WTC11 (cell line): ENCODE data around the gene ARVCF.

Experiments
- CREM ChIP-seq: sonication (generic); formaldehyde crosslinking; IDR thresholded peaks from 2 replicates; pipeline ENCODE4 v1.8.1; 2022; ENCODE audit warnings: mild to moderate bottlenecking, missing genetic modification reagents, moderate library complexity
- FOXJ3 ChIP-seq: sonication (generic); formaldehyde crosslinking; IDR thresholded peaks from 2 replicates; pipeline ENCODE4 v1.9.0; 2021; ENCODE audit warnings: missing genetic modification reagents, mild to moderate bottlenecking, borderline replicate concordance
- IRF2 ChIP-seq: sonication (generic); formaldehyde crosslinking; IDR thresholded peaks from 2 replicates; pipeline ENCODE4 v1.8.0; 2022; ENCODE audit warnings: low read depth, missing genetic modification reagents, borderline replicate concordance
- JUN ChIP-seq: sonication (generic); formaldehyde crosslinking; IDR thresholded peaks from 2 replicates; pipeline ENCODE4 v1.8.0; 2023; ENCODE audit warnings: mild to moderate bottlenecking, missing genetic modification reagents
- RORB ChIP-seq: fragments of 250-450 bp; sonication (Bioruptor Pico); IDR thresholded peaks from 2 replicates; pipeline ENCODE4 v1.9.0; 2021; ENCODE audit warnings: mild to moderate bottlenecking
- ZNF121 ChIP-seq: sonication (generic); formaldehyde crosslinking; IDR thresholded peaks from 2 replicates; pipeline ENCODE4 v1.8.0; 2023; ENCODE audit warnings: missing genetic modification reagents
- TF ChIP-seq, protein P1 (sequence below): fragments of 200-600 bp; IDR thresholded peaks from 2 replicates; pipeline ENCODE4 v1.8.0; 2022; ENCODE audit warnings: antibody characterized with exemption
- TF ChIP-seq, protein P2 (sequence below): sonication (generic); formaldehyde crosslinking; IDR thresholded peaks from 2 replicates; pipeline ENCODE4 v1.8.1; 2022; ENCODE audit warnings: low read depth, mild to moderate bottlenecking, moderate library complexity, missing genetic modification reagents, borderline replicate concordance
- TF ChIP-seq, protein P3 (sequence below): sonication (generic); formaldehyde crosslinking; IDR thresholded peaks from 2 replicates; pipeline ENCODE4 v1.8.1; 2022; ENCODE audit warnings: missing genetic modification reagents, borderline replicate concordance
- TF ChIP-seq, protein P4 (sequence below): sonication (generic); formaldehyde crosslinking; IDR thresholded peaks from 2 replicates; pipeline ENCODE4 v1.8.0; 2022; ENCODE audit warnings: mild to moderate bottlenecking, missing genetic modification reagents
- TF ChIP-seq, protein P5 (sequence below): sonication (generic); formaldehyde crosslinking; IDR thresholded peaks from 2 replicates; pipeline ENCODE4 v1.8.1; 2023; ENCODE audit warnings: mild to moderate bottlenecking, moderate library complexity, missing genetic modification reagents

DNA sequence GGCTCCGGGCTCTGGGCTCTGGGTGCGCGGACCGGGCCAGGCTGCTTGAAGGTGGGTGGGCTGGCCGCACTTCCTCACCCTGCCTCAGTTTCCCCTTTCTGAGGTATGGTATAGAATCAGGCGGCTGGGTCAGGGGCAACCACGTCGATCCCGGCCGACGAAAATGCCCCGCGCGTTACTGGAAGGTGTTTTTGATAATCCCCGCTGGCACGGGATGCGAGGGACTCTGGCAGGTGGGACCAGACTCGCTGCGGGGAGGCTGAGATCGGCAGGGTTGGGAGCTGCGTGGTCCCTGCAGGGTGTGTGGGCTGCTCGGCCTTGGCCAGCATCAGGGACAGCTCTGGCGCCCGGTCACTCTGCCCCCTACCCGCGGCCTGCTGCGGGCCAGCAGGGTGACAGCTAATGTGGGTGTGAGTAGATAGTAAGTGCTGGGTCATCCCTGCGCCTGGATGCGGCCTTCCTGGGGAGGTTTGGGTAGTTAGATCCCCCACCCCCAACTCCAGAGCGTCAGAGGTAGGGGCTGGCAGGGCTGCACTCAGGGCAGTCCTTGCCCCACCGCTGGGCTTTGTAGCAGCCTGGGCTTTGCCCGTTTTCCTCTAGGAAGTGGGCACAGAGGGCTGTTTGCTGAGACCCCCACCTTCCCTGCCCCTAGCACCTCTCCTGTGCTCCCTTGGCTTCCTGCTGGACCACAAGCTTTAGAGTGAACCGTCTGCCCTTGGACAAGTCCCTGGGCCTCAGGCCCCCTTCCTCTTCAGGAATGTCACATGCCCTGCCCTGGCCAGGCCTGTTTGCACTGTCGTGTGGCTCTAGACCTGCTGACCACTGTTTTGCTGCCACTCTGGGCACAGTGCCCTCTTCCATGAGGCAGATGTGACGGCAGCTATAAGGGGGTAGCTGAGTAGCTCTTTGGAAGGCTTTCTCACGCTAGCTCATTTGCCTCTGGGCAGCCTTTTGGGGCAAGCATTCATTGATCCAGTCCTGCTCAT is 4.9 kb upstream of the ARVCF start:
- TF ChIP-seq, protein P1, sequence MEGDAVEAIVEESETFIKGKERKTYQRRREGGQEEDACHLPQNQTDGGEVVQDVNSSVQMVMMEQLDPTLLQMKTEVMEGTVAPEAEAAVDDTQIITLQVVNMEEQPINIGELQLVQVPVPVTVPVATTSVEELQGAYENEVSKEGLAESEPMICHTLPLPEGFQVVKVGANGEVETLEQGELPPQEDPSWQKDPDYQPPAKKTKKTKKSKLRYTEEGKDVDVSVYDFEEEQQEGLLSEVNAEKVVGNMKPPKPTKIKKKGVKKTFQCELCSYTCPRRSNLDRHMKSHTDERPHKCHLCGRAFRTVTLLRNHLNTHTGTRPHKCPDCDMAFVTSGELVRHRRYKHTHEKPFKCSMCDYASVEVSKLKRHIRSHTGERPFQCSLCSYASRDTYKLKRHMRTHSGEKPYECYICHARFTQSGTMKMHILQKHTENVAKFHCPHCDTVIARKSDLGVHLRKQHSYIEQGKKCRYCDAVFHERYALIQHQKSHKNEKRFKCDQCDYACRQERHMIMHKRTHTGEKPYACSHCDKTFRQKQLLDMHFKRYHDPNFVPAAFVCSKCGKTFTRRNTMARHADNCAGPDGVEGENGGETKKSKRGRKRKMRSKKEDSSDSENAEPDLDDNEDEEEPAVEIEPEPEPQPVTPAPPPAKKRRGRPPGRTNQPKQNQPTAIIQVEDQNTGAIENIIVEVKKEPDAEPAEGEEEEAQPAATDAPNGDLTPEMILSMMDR: no peak
- no peak for TF ChIP-seq FOXJ3 (CRISPR knock-in tag)
- TF ChIP-seq, protein P2, sequence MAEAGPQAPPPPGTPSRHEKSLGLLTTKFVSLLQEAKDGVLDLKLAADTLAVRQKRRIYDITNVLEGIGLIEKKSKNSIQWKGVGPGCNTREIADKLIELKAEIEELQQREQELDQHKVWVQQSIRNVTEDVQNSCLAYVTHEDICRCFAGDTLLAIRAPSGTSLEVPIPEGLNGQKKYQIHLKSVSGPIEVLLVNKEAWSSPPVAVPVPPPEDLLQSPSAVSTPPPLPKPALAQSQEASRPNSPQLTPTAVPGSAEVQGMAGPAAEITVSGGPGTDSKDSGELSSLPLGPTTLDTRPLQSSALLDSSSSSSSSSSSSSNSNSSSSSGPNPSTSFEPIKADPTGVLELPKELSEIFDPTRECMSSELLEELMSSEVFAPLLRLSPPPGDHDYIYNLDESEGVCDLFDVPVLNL (CRISPR knock-in tag): no peak
- no peak for TF ChIP-seq IRF2 (CRISPR knock-in tag)
- TF ChIP-seq RORB (CRISPR knock-in tag): no peak
- TF ChIP-seq JUN: 0 out of 2 replicates have a peak, but pooled peaks have one; percentile 24
- TF ChIP-seq ZNF121 (CRISPR knock-in tag): no peak
- TF ChIP-seq, protein P3, sequence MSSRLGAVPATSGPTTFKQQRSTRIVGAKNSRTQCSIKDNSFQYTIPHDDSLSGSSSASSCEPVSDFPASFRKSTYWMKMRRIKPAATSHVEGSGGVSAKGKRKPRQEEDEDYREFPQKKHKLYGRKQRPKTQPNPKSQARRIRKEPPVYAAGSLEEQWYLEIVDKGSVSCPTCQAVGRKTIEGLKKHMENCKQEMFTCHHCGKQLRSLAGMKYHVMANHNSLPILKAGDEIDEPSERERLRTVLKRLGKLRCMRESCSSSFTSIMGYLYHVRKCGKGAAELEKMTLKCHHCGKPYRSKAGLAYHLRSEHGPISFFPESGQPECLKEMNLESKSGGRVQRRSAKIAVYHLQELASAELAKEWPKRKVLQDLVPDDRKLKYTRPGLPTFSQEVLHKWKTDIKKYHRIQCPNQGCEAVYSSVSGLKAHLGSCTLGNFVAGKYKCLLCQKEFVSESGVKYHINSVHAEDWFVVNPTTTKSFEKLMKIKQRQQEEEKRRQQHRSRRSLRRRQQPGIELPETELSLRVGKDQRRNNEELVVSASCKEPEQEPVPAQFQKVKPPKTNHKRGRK (CRISPR knock-in tag): no peak
- no peak for TF ChIP-seq CREM (CRISPR knock-in tag)
- TF ChIP-seq, protein P4, sequence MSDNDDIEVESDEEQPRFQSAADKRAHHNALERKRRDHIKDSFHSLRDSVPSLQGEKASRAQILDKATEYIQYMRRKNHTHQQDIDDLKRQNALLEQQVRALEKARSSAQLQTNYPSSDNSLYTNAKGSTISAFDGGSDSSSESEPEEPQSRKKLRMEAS: no peak
- TF ChIP-seq, protein P5, sequence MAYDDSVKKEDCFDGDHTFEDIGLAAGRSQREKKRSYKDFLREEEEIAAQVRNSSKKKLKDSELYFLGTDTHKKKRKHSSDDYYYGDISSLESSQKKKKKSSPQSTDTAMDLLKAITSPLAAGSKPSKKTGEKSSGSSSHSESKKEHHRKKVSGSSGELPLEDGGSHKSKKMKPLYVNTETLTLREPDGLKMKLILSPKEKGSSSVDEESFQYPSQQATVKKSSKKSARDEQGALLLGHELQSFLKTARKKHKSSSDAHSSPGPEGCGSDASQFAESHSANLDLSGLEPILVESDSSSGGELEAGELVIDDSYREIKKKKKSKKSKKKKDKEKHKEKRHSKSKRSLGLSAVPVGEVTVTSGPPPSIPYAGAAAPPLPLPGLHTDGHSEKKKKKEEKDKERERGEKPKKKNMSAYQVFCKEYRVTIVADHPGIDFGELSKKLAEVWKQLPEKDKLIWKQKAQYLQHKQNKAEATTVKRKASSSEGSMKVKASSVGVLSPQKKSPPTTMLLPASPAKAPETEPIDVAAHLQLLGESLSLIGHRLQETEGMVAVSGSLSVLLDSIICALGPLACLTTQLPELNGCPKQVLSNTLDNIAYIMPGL (CRISPR knock-in tag): no peak
